Kidney epithelial cell (primary cell): Measurements from ENCODE around the gene DENND6A. TPM values are rescaled to one million over a fixed set of nuclear protein-coding genes. Genes with fewer than 3 reads are reported as not detected.
"Not testable (repeated sequence)": the region's sequence is repeated elsewhere in the genome, so short reads cannot be mapped to it uniquely, and the experiment has no call there.

ENCODE experiments used
- DNase-seq: peaks from one replicate; pipeline ENCODE4 v3.0.0-alpha.2; 2010; ENCODE audit warnings: low read depth
- H3K27me3 ChIP-seq: 2 replicates; pipeline ENCODE4 v1.6.0; 2011; ENCODE audit warnings: low read length; ENCODE audit not compliant: control insufficient read depth, insufficient read depth
- H3K36me3 ChIP-seq: 2 replicates; pipeline ENCODE4 v1.5.1; 2011; ENCODE audit warnings: low read length; ENCODE audit not compliant: control insufficient read depth, insufficient read depth
- H3K4me3 ChIP-seq: 2 replicates; pipeline ENCODE4 v1.5.1; 2011; ENCODE audit warnings: low read depth, mild to moderate bottlenecking, control low read depth, low read length
- total RNA-seq: library from RNA; depleted of rRNA; stranded (reverse); fragments of >200 nt; gene quantifications from 2 replicates; pipeline ENCODE4 v1.2.3, GENCODE V29; 2015
- TF ChIP-seq, protein P1 (sequence below): IDR thresholded peaks from 2 replicates; pipeline ENCODE4 v1.5.1; 2011; ENCODE audit warnings: mild to moderate bottlenecking, moderate library complexity, low read length, control low read depth, inconsistent platforms; ENCODE audit not compliant: insufficient read depth, poor library complexity, severe bottlenecking

Gene DENND6A
- total RNA-seq, 1 donor from 2014 or later: 17.3 TPM

DNA sequence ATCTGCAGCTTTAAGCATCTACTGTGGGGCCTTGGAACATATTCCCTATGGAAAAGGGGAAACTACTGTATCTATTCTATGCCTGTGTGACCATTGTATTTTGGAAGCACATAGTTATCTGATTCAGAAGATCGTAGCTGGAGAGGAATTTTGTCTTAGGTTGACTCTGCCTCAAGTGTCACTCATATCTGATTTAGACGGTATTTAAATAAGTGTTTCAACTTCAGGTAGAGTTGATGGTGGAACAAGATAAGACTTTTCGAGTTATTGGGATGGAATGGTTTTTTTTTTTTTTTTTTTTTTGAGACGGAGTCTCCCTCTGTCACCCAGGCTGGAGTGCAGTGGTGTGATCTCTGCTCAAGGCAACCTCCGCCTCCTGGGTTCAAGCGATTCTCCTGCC is 8.9 kb upstream of the DENND6A start:
- no peaks in the 10 kb centered on the region for H3K27me3 ChIP-seq
- H3K4me3 ChIP-seq: no peak overlapping the region
- DNase-seq: no peak
- TF ChIP-seq, protein P1, sequence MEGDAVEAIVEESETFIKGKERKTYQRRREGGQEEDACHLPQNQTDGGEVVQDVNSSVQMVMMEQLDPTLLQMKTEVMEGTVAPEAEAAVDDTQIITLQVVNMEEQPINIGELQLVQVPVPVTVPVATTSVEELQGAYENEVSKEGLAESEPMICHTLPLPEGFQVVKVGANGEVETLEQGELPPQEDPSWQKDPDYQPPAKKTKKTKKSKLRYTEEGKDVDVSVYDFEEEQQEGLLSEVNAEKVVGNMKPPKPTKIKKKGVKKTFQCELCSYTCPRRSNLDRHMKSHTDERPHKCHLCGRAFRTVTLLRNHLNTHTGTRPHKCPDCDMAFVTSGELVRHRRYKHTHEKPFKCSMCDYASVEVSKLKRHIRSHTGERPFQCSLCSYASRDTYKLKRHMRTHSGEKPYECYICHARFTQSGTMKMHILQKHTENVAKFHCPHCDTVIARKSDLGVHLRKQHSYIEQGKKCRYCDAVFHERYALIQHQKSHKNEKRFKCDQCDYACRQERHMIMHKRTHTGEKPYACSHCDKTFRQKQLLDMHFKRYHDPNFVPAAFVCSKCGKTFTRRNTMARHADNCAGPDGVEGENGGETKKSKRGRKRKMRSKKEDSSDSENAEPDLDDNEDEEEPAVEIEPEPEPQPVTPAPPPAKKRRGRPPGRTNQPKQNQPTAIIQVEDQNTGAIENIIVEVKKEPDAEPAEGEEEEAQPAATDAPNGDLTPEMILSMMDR: no peak
- H3K36me3 ChIP-seq: no peaks in the 10 kb centered on the region

DNA sequence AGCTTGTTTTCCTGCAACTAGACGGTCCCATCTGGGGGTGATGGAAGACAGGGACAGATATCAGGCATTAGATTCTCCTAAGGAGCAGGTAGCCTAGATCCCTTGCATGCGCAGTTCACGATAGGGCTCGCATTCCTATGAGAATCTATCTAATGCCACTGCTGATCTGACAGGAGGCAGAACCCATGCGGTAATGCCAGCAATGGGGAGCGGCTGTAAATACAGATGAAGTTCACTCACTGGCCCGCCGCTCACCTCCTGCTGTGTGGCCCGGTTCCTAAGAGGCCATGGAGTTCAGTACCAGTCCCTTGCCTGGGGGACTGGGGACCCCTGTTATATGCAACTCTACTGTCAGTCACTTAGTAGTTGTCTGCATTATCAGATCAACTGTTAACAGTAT is 7.9 kb upstream of the DENND6A start:
- Histone ChIP-seq H3K27me3 (no peaks in the 10 kb centered on the region), H3K36me3 (no peaks in the 10 kb centered on the region), H3K4me3 (no peak overlapping the region)
- no peak for DNase-seq
- TF ChIP-seq, protein P1: no peak

DNA sequence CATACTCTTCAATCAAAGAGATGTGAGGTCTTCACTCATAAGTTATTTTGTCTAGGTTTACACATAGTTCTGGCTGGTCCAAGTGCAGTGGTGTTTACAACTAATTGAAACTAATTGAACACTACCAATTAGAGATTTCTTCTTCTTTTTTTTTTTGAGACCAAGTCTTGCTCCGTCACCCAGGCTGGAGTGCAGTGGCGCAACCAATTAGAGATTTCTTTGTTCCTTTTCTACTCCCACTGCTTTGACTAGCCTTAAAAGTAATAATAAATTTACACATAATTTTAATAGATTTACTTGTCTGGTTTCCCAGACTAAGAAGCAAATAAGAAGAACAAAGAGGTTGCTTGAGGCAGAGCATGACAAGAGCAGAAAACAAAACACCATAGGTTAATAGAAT is 6.7 kb upstream of the DENND6A start:
- TF ChIP-seq, protein P1: no peak
- Histone ChIP-seq H3K36me3 (no peaks in the 10 kb centered on the region), H3K27me3 (no peaks in the 10 kb centered on the region), H3K4me3 (no peak overlapping the region)
- no peak for DNase-seq

DNA sequence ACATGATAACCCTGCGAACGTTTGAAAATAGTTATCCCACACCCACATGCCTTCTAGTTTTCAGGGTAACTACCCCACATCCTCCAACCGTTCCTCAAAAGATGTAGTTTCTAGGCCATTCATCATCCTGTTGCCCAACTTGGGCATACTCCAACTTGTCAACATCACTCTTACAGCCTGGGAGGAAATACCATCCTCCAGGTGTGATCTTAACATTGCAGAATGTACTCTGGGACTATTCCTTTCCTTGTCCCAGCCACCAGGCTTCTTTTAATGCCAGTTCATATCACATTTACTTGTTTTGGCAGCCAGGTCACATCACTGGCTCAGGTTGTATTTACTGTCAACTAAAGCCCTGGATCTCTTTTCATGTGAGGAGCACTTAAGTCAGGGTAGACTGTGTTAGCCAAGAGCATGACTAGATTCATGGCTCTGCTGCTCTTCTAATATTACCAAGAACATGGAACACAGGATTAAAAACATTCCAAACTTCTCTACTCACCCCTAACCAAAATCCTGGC is 4.0 kb upstream of the DENND6A start:
- Histone ChIP-seq H3K27me3 (no peaks in the 10 kb centered on the region), H3K36me3 (no peaks in the 10 kb centered on the region), H3K4me3 (no peak overlapping the region)
- DNase-seq: no peak
- TF ChIP-seq, protein P1: no peak

GRCh38 chr3:57694146-57694545 is 1.3 kb upstream of the DENND6A start:
- TF ChIP-seq, protein P1: no peak
- DNase-seq: no peak
- Histone ChIP-seq H3K4me3 (no peak overlapping the region), H3K36me3 (no peaks in the 10 kb centered on the region), H3K27me3 (no peaks in the 10 kb centered on the region)

DNA sequence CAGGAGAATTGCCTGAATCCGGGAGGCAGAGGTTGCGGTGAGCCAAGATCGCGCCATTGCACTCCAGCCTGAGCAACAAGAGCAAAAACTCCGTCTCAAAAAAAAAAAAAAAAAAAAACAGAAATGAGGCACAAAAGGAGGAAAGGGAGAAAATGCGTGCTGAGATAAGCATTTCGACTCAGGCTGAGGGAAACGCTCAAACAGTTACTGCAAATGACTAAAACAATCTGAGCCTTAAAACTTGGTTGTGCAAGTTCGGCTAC is 813 bp downstream of the DENND6A start:
- H3K4me3 ChIP-seq: peak overlapping the region; percentile 72
- not testable (repeated sequence) for H3K27me3 ChIP-seq, DNase-seq, H3K36me3 ChIP-seq
